Upper lobe of right lung (tissue), 1 donor: Measurements from ENCODE around the gene CYP2D6. TPM values are rescaled to one million over a fixed set of nuclear protein-coding genes. Genes with fewer than 3 reads are reported as not detected.
"Not testable (repeated sequence)": the region's sequence is repeated elsewhere in the genome, so short reads cannot be mapped to it uniquely, and the experiment has no call there.

Experiments used
- ATAC-seq: fragments of 200-7000 bp; cut with Tn5 transposase; one replicate; pipeline ENCODE4 v1.9.1; 2020; ENCODE audit warnings: mild to moderate bottlenecking, moderate library complexity
- DNase-seq: peaks from one replicate; pipeline ENCODE4 v3.0.0-alpha.2; 2020
- H3K27ac ChIP-seq: fragments of 200-600 bp; one replicate; pipeline ENCODE4 v1.8.0; 2022
- H3K27me3 ChIP-seq: fragments of 200-600 bp; one replicate; pipeline ENCODE4 v1.8.0; 2022; ENCODE audit warnings: mild to moderate bottlenecking
- H3K36me3 ChIP-seq: fragments of 200-600 bp; one replicate; pipeline ENCODE4 v1.8.0; 2022
- H3K4me1 ChIP-seq: fragments of 200-600 bp; one replicate; pipeline ENCODE4 v1.8.0; 2022
- H3K4me3 ChIP-seq: fragments of 200-600 bp; one replicate; pipeline ENCODE4 v1.8.0; 2022; ENCODE audit warnings: mild to moderate bottlenecking
- H3K9me3 ChIP-seq: fragments of 200-600 bp; one replicate; pipeline ENCODE4 v1.8.0; 2022
- CTCF ChIP-seq: fragments of 200-600 bp; IDR thresholded peaks from one replicate; pipeline ENCODE4 v1.8.0; 2022; ENCODE audit warnings: antibody characterized with exemption
- intact Hi-C: fragments of 100-400 bp; cut with DNase I; formaldehyde crosslinking; loops from one replicate; pipeline ENCODE4 v1.11.0; 2022
- total RNA-seq: library from RNA; stranded (reverse); fragmentation: NEBNext Ultra II Directional; extraction: Animal tissue kit (Norgen Biotek cat#: 25700); gene quantifications from one replicate; pipeline ENCODE4 v1.2.1, GENCODE V29; 2021
- donor health status: DM: no; HTN: yes; CAD: no; lungs with severe emphysema.

CYP2D6 gene
- total RNA-seq, 1 donor from 2014 or later, result 1.0 TPM

- H3K27ac ChIP-seq, H3K4me3 ChIP-seq, DNase-seq, H3K9me3 ChIP-seq, H3K4me1 ChIP-seq, intact Hi-C loops, ATAC-seq, H3K36me3 ChIP-seq, H3K27me3 ChIP-seq: not testable (repeated sequence)
These were observed 2.6 kb downstream of the CYP2D6 start for GRCh38 chr22:42128007-42128406.

- TF ChIP-seq CTCF, result no peak
- DNase-seq (no peak), ATAC-seq (no peak)
- no peak overlapping the region for H3K27ac ChIP-seq
- no peaks in the 10 kb centered on the region for H3K9me3 ChIP-seq
- no peak overlapping the region for H3K4me3 ChIP-seq
- H3K36me3 ChIP-seq, result no peaks in the 10 kb centered on the region
- no peaks in the 10 kb centered on the region for H3K4me1 ChIP-seq
- intact Hi-C loops, result no loop called here
- H3K27me3 ChIP-seq, result no peaks in the 10 kb centered on the region
These were observed 3.0 kb downstream of the CYP2D6 start for GRCh38 chr22:42127606-42128005.

GRCh38 chr22:42123529-42123928 is 7.1 kb downstream of the CYP2D6 start:
- H3K27me3 ChIP-seq, H3K4me3 ChIP-seq, H3K4me1 ChIP-seq, H3K27ac ChIP-seq, intact Hi-C loops, H3K36me3 ChIP-seq, ATAC-seq, H3K9me3 ChIP-seq, DNase-seq: not testable (repeated sequence)

- H3K27ac ChIP-seq, DNase-seq, H3K27me3 ChIP-seq, H3K36me3 ChIP-seq, intact Hi-C loops, H3K9me3 ChIP-seq, H3K4me3 ChIP-seq: not testable (repeated sequence)
- H3K4me1 ChIP-seq, result peaks cover 14% of the 10 kb centered on the region
- ATAC-seq, result peak; percentile 40
These were observed 10.2 kb downstream of the CYP2D6 start for GRCh38 chr22:42120231-42121021.

GRCh38 chr22:42116848-42117424 is 13.7 kb downstream of the CYP2D6 start:
- DNase-seq (peak; percentile 79), ATAC-seq (peak; percentile 74)
- Histone ChIP-seq H3K4me1 (peaks cover 14% of the 10 kb centered on the region), H3K36me3 (no peaks in the 10 kb centered on the region), H3K4me3 (no peak overlapping the region), H3K27me3 (no peaks in the 10 kb centered on the region), H3K27ac (no peak overlapping the region), H3K9me3 (peaks cover 8% of the 10 kb centered on the region)
- TF ChIP-seq CTCF, result no peak
- intact Hi-C loops, result no loop called here

- H3K36me3 ChIP-seq, intact Hi-C loops, H3K27me3 ChIP-seq, DNase-seq, H3K4me3 ChIP-seq, H3K9me3 ChIP-seq, H3K4me1 ChIP-seq, H3K27ac ChIP-seq, ATAC-seq: not testable (repeated sequence)
These were observed 15.2 kb downstream of the CYP2D6 start for GRCh38 chr22:42115420-42115830.

- peaks cover 7% of the 10 kb centered on the region for H3K4me1 ChIP-seq
- no peaks in the 10 kb centered on the region for H3K27me3 ChIP-seq
- no peak overlapping the region for H3K27ac ChIP-seq
- H3K4me3 ChIP-seq, result no peak overlapping the region
- no peak for DNase-seq
- no peak for ATAC-seq
- H3K36me3 ChIP-seq, result no peaks in the 10 kb centered on the region
- intact Hi-C loops, result no loop called here
- TF ChIP-seq CTCF, result peak; percentile 38
- H3K9me3 ChIP-seq, result peaks cover 8% of the 10 kb centered on the region
These were observed 15.9 kb downstream of the CYP2D6 start for GRCh38 chr22:42114721-42115120.

GRCh38 chr22:42112793-42113192 is 17.8 kb downstream of the CYP2D6 start:
- H3K4me1 ChIP-seq, H3K4me3 ChIP-seq, ATAC-seq, H3K9me3 ChIP-seq, intact Hi-C loops, DNase-seq, H3K27me3 ChIP-seq, H3K27ac ChIP-seq, H3K36me3 ChIP-seq: not testable (repeated sequence)
